HCT116 (cell line): ENCODE data around the gene ZEB2.

Experiments used
- EZH2 ChIP-seq: fragments of 200-600 bp; sonication (generic); IDR thresholded peaks from 2 replicates; pipeline ENCODE4 v1.6.1; 2017; ENCODE audit warnings: antibody characterized with exemption, mixed run types
- RAD21 ChIP-seq: IDR thresholded peaks from 2 replicates; pipeline ENCODE4 v1.6.1; 2012; ENCODE audit warnings: low read depth, mild to moderate bottlenecking
- SP1 ChIP-seq: IDR thresholded peaks from 2 replicates; pipeline ENCODE4 v1.6.1; 2012; ENCODE audit warnings: low read depth
- TCF7L2 ChIP-seq: IDR thresholded peaks from 2 replicates; pipeline ENCODE4 v1.7.0; 2011; ENCODE audit warnings: borderline replicate concordance, inconsistent platforms; ENCODE audit not compliant: insufficient read depth, insufficient read length; ENCODE audit errors: extremely low read depth

GRCh38 chr2:144412709-144413108 lies 107.2 kb downstream of the ZEB2 start:
- TF ChIP-seq SP1 (no peak), RAD21 (no peak), TCF7L2 (no peak), EZH2 (no peak)
